GM21390 (cell line): ENCODE results near the gene CCDC3.

Source experiments
- ATAC-seq: cut with Tn5 transposase; IDR thresholded peaks from one replicate; pipeline ENCODE4 v1.9.1; 2021; ENCODE audit not compliant: unreplicated experiment

Gene CCDC3

DNA sequence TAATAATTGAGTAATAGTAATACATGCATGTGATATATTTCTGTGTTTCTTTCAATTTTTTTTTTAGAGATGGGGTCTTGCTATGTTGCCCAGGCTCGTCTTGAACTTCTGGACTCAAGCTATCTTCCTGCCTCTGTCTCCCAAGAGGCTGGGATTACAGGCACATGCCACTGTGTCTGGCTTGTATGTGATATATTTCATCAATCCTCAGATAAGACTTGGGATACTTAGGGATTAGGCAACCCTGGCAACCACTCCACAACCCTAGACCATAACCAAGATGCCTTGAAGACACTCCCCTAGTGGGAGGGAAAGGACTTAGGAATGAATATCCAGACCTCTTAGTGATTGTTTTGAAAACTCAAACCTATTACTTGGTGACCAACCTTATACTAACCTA is 154.8 kb downstream of the CCDC3 start:
- ATAC-seq: no peak
